ENCODE results near the gene INO80D. TPM values are rescaled to one million over a fixed set of nuclear protein-coding genes. Genes with fewer than 3 reads are reported as not detected.
A peak's percentile ranks its signal among the peaks of the same experiment; 100 is the strongest.
"Not testable (repeated sequence)": the region's sequence is repeated elsewhere in the genome, so short reads cannot be mapped to it uniquely, and the experiment has no call there.

The INO80D gene
- total RNA-seq, 1 donor from 2014 or later: 11.8 TPM

- no peak for ATAC-seq (ENCODE audit: poor library complexity)
- intact Hi-C loops (cut with DNase I): no loop called here
- DNase-seq: no peak
Observed at GRCh38 chr2:206086716-206087350, 859 bp upstream of the INO80D start.

GRCh38 chr2:206084870-206085741 lies 868 bp downstream of the INO80D start:
- intact Hi-C loops (cut with DNase I): no loop called here
- DNase-seq: peak; percentile 54
- ATAC-seq (ENCODE audit: poor library complexity): peak; percentile 47

- intact Hi-C loops (cut with DNase I): no loop called here
- peak; percentile 66 for DNase-seq
- peak; percentile 65 for ATAC-seq (ENCODE audit: poor library complexity)
Observed at GRCh38 chr2:206084439-206084869, 1.5 kb downstream of the INO80D start.

- DNase-seq (no peak), ATAC-seq (ENCODE audit: poor library complexity) (no peak)
- intact Hi-C loops (cut with DNase I): no loop called here
Observed at GRCh38 chr2:206083602-206084438, 2.2 kb downstream of the INO80D start.

- DNase-seq (no peak), ATAC-seq (ENCODE audit: poor library complexity) (no peak)
- intact Hi-C loops (cut with DNase I): no loop called here
Observed at GRCh38 chr2:206082298-206082843, 3.6 kb downstream of the INO80D start.

GRCh38 chr2:206080927-206081326 lies 5.0 kb downstream of the INO80D start:
- DNase-seq: no peak
- ATAC-seq (ENCODE audit: poor library complexity): no peak
- intact Hi-C loops (cut with DNase I): no loop called here

GRCh38 chr2:206079699-206080465 lies 6.1 kb downstream of the INO80D start:
- DNase-seq: no peak
- ATAC-seq (ENCODE audit: poor library complexity): no peak
- intact Hi-C loops (cut with DNase I): no loop called here

GRCh38 chr2:206077879-206078278 lies 8.1 kb downstream of the INO80D start:
- DNase-seq; intact Hi-C loops (cut with DNase I); ATAC-seq (ENCODE audit: poor library complexity): not testable (repeated sequence)

GRCh38 chr2:206075113-206075512 lies 10.9 kb downstream of the INO80D start:
- DNase-seq (no peak), ATAC-seq (ENCODE audit: poor library complexity) (no peak)
- intact Hi-C loops (cut with DNase I): no loop called here

GRCh38 chr2:206071807-206072206 lies 14.2 kb downstream of the INO80D start:
- no peak for DNase-seq
- intact Hi-C loops (cut with DNase I): no loop called here
- ATAC-seq (ENCODE audit: poor library complexity): no peak

- intact Hi-C loops (cut with DNase I): no loop called here
- DNase-seq (no peak), ATAC-seq (ENCODE audit: poor library complexity) (no peak)
Observed at GRCh38 chr2:206069417-206069816, 16.6 kb downstream of the INO80D start.

GRCh38 chr2:206068207-206068606 lies 17.8 kb downstream of the INO80D start:
- intact Hi-C loops (cut with DNase I): no loop called here
- DNase-seq (no peak), ATAC-seq (ENCODE audit: poor library complexity) (no peak)

- DNase-seq: no peak
- ATAC-seq (ENCODE audit: poor library complexity): no peak
- intact Hi-C loops (cut with DNase I): no loop called here
Observed at GRCh38 chr2:206064077-206064476, 21.9 kb downstream of the INO80D start.

- ATAC-seq (ENCODE audit: poor library complexity): no peak
Observed at GRCh38 chr2:206063635-206064034, 22.3 kb downstream of the INO80D start.

GRCh38 chr2:206062724-206063123 lies 23.2 kb downstream of the INO80D start:
- ATAC-seq (ENCODE audit: poor library complexity) (no peak), DNase-seq (no peak)
- intact Hi-C loops (cut with DNase I): no loop called here

More at GRCh38 chr2:206063635-206064034, 22.3 kb downstream of the INO80D start:
- no peak for DNase-seq
- intact Hi-C loops (cut with DNase I): no loop called here

- no peak for DNase-seq
- ATAC-seq (ENCODE audit: poor library complexity): no peak
- intact Hi-C loops (cut with DNase I): no loop called here
Observed at GRCh38 chr2:206056286-206056685, 29.7 kb downstream of the INO80D start.

- intact Hi-C loops (cut with DNase I): no loop called here
- ATAC-seq (ENCODE audit: poor library complexity) (no peak), DNase-seq (no peak)
Observed at GRCh38 chr2:206054952-206055351, 31.0 kb downstream of the INO80D start.

- no peak for DNase-seq
- no peak for ATAC-seq (ENCODE audit: poor library complexity)
- intact Hi-C loops (cut with DNase I): no loop called here
Observed at GRCh38 chr2:206051912-206052311, 34.1 kb downstream of the INO80D start.

Measured in Right ventricle myocardium superior (tissue), 1 donor.